ENCODE measurements around the gene C19orf85. TPM values are rescaled to one million over a fixed set of nuclear protein-coding genes. Genes with fewer than 3 reads are reported as not detected.

The C19orf85 gene
- total RNA-seq, 4 donors from 2014 or later: not detected

- no peaks in the 10 kb centered on the region for H3K9me3 ChIP-seq
- H3K27me3 ChIP-seq: no peaks in the 10 kb centered on the region
- no peaks in the 10 kb centered on the region for H3K4me1 ChIP-seq
- H3K36me3 ChIP-seq: no peaks in the 10 kb centered on the region
- TF ChIP-seq CTCF (IDR thresholded peaks at IDR 0.05): no peak
- TF ChIP-seq POLR2A (IDR thresholded peaks at IDR 0.05): no peak
- intact Hi-C loops (cut with DNase I; ENCODE audit: low total_unique reads): loop anchor here (5.0 kb wide), 1 partner anchor 34 kb away; no protein-coding TSS in a partner anchor
- H3K27ac ChIP-seq: no peak overlapping the region
- no peak overlapping the region for H3K4me3 ChIP-seq
- DNase-seq: no peak
Measured at GRCh38 chr19:55468054-55468393, 3.5 kb upstream of the C19orf85 start.

- DNase-seq: peak; percentile 65 to 79
- intact Hi-C loops (cut with DNase I; ENCODE audit: low total_unique reads): loop anchor here (5.0 kb wide), 1 partner anchor 35 kb away; no protein-coding TSS in a partner anchor
Measured at GRCh38 chr19:55467236-55468053, 2.9 kb upstream of the C19orf85 start.

GRCh38 chr19:55466241-55466614 is 1.7 kb upstream of the C19orf85 start:
- intact Hi-C loops (cut with DNase I; ENCODE audit: low total_unique reads): loop anchor here (5.0 kb wide), 1 partner anchor 36 kb away; no protein-coding TSS in a partner anchor
- Histone ChIP-seq H3K36me3 (no peaks in the 10 kb centered on the region), H3K27me3 (no peaks in the 10 kb centered on the region), H3K27ac (no peak overlapping the region), H3K4me1 (no peaks in the 10 kb centered on the region), H3K4me3 (no peak overlapping the region), H3K9me3 (no peaks in the 10 kb centered on the region)
- no peak for DNase-seq
- TF ChIP-seq POLR2A (IDR thresholded peaks at IDR 0.05) (no peak), CTCF (IDR thresholded peaks at IDR 0.05) (no peak)

More at GRCh38 chr19:55467236-55468053, 2.9 kb upstream of the C19orf85 start:
- Histone ChIP-seq H3K9me3 (no peaks in the 10 kb centered on the region), H3K27ac (peak overlapping the region in 1 of 2 donors; percentile 47), H3K4me3 (no peak overlapping the region), H3K36me3 (no peaks in the 10 kb centered on the region), H3K4me1 (no peaks in the 10 kb centered on the region), H3K27me3 (no peaks in the 10 kb centered on the region)
- TF ChIP-seq POLR2A (IDR thresholded peaks at IDR 0.05) (no peak), CTCF (IDR thresholded peaks at IDR 0.05) (peak; percentile 91 to 99 (median 96))

- TF ChIP-seq CTCF (IDR thresholded peaks at IDR 0.05): no peak
- TF ChIP-seq POLR2A (IDR thresholded peaks at IDR 0.05): no peak
- Histone ChIP-seq H3K36me3 (no peaks in the 10 kb centered on the region), H3K27me3 (no peaks in the 10 kb centered on the region), H3K4me1 (no peaks in the 10 kb centered on the region), H3K9me3 (no peaks in the 10 kb centered on the region), H3K27ac (no peak overlapping the region), H3K4me3 (no peak overlapping the region)
- no peak for DNase-seq
- intact Hi-C loops (cut with DNase I; ENCODE audit: low total_unique reads): loop anchor here (5.0 kb wide), 1 partner anchor 37 kb away; no protein-coding TSS in a partner anchor
Measured at GRCh38 chr19:55465460-55466240, 1.1 kb upstream of the C19orf85 start.

All from uterus (tissue), 4 donors.